Measurements from ENCODE around the gene USP40.
A peak's percentile ranks its signal among the peaks of the same experiment; 100 is the strongest.

The USP40 gene

DNA sequence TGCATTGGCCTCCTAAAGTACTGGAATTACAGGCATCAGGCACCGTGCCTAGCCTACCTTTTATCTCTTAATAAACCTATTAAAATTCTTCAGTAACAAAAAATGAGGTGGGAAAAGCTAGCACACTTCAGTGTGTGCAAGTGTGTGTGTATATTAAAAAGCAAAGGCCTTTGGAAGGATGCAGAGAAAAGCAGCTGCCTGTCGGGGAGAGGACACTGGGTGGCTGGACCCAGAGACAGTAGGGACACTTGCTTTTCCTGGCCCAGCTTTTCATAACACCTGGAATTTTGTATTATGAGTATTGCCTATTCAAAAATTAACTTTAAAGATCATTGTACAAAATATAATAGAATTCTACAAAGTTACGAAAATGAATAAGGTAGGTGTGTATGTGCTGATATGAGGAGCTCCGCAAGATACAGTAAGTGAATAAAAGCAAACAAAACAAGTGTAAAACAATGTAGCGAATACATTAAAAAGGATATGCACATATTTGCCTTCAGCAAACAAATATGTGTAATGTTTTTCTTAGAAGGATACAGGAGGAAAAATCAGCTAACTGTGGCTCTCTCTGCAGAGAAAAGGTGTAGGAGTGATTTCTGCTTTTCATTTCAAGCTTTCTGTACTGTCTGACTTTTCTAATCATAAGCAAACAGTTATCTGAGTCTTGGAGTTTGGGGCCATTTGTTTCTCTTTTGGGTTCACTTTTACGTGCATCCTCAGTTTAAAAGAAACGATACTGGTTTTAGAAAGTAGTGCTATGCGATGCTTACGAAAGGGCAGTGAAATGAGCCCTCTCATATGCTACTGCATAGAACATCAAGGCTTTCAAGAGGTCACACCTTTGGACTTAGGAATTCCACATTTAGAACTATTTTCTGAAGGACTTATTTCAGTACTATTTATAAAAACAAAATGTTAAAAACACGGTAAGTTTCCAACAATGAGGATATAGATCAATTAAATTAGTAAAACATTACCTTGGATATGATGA lies 70.8 kb downstream of the USP40 start:
- no peak for DNase-seq

GRCh38 chr2:233492751-233493150 lies 73.8 kb downstream of the USP40 start:
- no peak for DNase-seq

DNA sequence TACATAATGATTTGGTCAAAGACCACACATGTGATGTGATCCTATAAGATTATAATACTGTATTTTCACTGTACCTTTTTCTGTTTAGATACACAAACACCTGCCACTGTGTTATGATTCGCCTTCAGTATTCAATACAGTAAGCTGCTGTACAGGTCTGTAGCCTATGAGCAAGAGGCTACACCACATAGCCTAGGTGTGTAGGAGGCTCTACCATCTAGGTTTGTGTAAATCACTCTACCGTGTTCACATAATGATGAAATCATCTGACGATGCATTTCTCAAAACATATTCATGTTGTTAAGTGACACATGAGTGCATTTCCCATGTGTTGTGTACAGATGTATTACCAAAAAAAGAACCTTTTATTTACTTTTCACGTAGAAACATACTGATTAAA lies 74.5 kb downstream of the USP40 start:
- DNase-seq: no peak

GRCh38 chr2:233491326-233491725 lies 75.3 kb downstream of the USP40 start:
- no peak for DNase-seq

GRCh38 chr2:233490831-233491230 lies 75.8 kb downstream of the USP40 start:
- DNase-seq: no peak

DNA sequence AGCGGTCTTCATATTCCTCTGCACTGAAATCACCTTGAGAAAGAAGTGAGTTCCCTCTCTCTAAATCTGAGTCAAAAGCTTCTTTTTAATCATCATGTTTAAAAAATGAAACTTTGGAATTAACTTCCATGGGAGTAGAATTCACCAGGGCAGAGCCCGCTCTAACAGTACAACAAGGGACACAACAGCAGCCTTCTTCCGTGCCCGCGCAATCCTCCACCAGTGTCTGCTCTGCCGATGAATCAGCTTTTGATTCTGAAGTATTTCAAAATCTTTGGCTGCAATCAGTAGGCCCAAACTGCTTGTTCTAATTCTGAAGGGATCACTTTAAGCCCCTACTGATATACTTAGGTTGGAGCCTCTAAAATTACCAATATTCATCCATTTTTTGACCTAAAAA lies 76.9 kb downstream of the USP40 start:
- DNase-seq: no peak

DNA sequence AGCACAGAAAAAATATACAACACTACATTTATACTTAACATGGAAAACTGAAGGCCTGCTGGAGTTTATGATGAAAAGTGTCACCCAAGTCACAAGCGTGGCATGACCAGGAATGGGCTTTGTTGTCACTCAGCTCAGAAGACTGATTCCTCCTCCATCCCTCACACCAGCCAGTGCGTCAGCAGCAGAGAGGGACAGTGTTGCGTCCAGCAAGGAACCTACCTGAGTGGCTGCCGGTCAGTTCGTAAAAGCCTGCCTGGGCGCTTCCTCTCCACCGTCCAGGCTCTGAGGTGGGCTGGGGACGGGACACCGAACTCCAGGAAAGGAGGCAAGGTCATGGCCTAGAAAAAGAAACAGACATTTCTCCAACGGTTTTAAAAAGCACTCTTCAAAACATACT lies 77.4 kb downstream of the USP40 start:
- no peak for DNase-seq

GRCh38 chr2:233487748-233488345 lies 78.7 kb downstream of the USP40 start:
- no peak for DNase-seq

GRCh38 chr2:233486778-233487552 lies 79.6 kb downstream of the USP40 start:
- DNase-seq: no peak

DNA sequence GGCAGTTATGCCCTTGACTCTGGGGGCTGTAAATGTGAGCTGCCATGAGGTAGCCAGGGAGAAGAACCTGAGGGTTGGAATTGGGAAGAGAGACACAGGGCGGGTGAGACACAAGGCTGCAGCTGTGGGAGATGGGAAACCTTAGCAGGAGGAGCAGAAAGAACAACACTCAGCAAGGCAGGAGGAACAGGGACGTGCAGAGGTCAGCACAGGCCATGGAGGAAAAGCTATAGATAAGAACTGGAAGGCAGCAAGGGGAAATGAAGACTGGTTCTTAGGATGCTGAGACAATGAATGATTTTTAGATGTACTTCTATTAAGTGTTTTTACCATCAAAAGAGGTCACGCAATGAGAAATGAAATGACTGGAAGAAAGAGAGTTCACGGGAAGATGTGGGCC lies 80.2 kb downstream of the USP40 start:
- DNase-seq: no peak

- no peak for DNase-seq
Observed at GRCh38 chr2:233485726-233486125, 80.9 kb downstream of the USP40 start.

- no peak for DNase-seq
Observed at GRCh38 chr2:233482616-233483015, 84.0 kb downstream of the USP40 start.

GRCh38 chr2:233481368-233482142 lies 85.0 kb downstream of the USP40 start:
- DNase-seq: no peak

DNA sequence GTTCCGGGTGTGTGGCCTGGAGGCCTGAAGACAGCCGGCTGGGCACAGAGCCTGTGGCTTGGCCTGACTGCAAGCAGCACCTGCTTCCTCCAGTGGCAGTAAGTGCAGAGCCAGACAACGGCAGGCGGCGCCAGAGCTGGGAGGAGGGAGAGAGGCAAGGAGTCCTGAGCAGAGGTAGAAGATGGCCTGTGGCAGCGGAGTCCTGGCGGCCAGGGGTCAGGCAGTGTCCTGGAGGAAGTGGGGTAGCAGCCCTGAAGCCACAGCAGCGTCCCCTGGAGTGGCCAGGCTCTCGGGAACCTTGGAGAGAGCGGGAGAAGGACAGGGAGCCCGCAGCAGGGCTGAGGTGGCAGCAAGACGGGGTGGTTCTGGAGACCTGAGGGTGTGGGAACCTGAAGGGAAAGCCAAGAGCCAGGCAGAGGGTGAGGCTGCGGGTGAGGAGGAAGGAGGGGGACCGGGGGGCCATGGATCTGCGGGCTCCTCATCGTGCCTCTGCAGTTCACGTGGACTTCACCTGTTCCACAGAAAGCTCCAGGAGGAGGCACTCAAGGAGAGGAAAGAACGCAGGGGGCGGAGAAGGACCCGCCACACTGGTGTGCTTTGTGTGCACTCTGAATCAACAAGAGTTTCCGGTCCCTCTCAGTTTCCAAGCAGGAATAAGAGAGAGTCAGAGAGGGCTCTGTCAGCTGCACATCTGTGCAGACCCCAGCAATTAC lies 85.9 kb downstream of the USP40 start:
- DNase-seq: peak; percentile 75

- no peak for DNase-seq
Observed at GRCh38 chr2:233479616-233480489, 86.7 kb downstream of the USP40 start.

DNA sequence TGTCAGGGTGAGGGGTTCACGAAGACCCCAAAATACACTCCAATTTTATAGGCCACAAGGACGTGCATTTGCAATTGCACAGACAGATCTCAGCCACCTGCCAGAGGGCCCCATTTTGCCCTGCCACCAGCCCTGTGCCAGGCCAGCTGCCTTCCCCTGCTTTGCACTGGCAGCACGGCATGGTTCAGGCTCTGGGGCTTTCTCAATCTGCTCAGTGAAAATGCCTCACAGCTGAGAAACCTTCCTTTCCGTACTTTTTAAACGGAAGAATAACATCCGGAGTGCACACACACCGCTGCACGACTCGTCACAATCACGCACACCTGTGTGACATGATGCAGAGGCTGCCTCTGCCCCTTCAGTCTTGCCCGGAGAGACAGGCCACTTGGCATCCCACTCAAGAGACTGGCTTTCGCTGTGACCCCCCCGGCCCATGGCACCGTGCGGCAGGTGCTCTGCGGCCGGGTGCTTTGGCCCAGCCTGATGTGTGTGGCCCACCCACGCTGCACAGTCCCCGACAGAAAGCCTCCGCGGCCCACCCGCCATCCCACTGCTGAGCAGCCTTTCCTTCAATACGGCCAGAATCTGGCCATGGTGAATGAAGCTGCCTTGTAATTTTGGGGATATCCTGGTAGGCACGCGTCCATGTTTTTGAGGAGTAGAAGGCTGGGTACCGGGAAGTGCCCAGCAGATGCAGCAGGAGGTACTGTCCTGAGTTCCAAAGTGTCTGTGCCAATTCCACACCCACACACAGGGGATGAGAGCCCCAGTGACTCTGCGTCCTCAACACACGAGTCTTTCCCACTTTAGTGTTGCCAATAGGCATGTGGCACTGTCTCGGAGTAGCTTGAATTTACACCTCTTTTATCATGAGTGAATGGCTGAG lies 88.8 kb downstream of the USP40 start:
- no peak for DNase-seq

DNA sequence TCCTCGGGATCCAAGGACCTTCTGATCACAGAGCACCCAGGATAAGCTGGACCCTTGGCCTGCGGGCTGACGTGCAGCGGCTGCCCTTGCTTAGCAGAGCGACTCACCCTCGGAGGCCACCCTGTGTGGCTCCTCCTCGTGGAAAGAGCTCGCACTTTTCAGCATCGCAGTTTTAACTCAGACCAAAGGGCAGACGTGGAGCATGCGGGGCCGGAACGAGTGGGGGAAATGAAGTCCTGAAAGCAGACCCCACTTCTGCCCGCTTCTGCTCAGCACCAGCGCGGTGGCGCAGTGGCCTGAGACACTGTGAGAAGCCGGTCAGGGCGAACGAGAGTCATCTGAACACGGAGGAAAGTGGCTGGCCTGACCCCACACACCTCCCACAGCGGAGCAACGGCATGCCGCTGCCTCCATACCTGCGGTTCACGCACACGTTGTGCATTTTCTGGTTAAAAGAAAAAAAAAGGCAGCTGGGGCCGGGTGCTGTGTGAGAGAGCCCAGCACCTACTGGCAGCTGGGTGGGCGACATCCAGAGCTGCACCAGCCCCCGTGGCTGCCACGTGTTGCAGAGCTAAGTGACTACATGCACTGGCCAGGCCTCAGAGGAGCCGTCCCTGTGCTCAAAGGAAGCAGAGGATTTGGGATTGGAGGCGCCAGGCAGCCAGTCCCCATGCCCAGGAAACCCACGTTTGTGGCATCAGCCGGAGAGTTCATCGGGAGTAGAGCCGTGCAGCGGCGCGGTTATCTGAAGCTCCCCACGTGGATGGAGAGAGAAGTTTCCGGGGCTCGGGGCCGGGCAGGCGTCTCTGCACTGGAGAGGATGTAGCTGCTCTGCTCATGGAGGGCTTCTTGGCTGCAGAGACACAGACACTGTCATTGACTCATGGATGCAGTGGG lies 89.7 kb downstream of the USP40 start:
- DNase-seq: no peak

DNA sequence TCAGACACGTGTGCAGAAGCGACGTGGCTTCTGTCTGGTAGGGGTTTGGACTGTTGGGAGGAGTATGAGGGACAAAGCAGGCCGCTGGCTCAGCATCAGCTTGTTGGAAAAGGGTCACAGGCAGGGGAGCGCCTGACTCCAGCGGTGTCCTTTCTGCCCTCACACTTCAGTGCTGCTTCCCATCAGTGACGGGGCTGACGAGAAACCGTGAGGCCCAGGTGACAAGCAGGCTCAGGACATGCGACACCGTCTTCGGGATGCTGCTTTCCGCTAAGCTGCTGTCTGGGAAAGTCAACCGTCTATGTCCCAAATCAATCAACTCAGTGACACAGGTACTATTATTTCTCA lies 90.5 kb downstream of the USP40 start:
- no peak for DNase-seq
